Sigmoid colon (tissue), 7 donors: Measurements from ENCODE around the gene RANBP17. TPM values are rescaled to one million over a fixed set of nuclear protein-coding genes. Genes with fewer than 3 reads are reported as not detected.
A peak's percentile ranks its signal among the peaks of the same experiment; 100 is the strongest.

ENCODE experiments used
- DNase-seq: peaks from one replicate; pipeline ENCODE4 v3.0.0-alpha.2; 2019
- H3K27ac ChIP-seq, 4 donors: fragments of 200-600 bp; sonication (generic); one replicate each; pipeline ENCODE4 v1.5.1; 2016 to 2019; ENCODE audit warnings: mild to moderate bottlenecking in 1 of 4
- H3K27me3 ChIP-seq, 3 donors: fragments of 200-600 bp; sonication (generic); one replicate each; pipeline ENCODE4 v1.5.1; 2019; ENCODE audit warnings: mild to moderate bottlenecking in 1 of 3
- H3K36me3 ChIP-seq, 4 donors: fragments of 200-600 bp; sonication (generic); one replicate each; pipeline ENCODE4 v1.5.1; 2016 to 2019
- H3K4me1 ChIP-seq, 4 donors: fragments of 200-600 bp; sonication (generic); one replicate each; pipeline ENCODE4 v1.5.1; 2017 to 2019
- H3K4me3 ChIP-seq, 4 donors: fragments of 200-600 bp; sonication (generic); one replicate each; pipeline ENCODE4 v1.5.1; 2017 to 2019; ENCODE audit warnings: mild to moderate bottlenecking in 2 of 4, moderate library complexity in 1 of 4
- H3K9me3 ChIP-seq, 4 donors: fragments of 200-600 bp in 3 of 4; sonication (generic) in 3 of 4; one replicate each; pipeline versions ENCODE4 v1.5.1 to v1.6.1; 2013 to 2019
- CTCF ChIP-seq, 4 experiments: fragments of 450-650 bp in 3 of 4; fragments of 200-600 bp in 1 of 4; IDR thresholded peaks; one replicate each; pipeline ENCODE4 v1.5.1; 2016 to 2019; ENCODE audit warnings: antibody characterized with exemption in 4 of 4, mild to moderate bottlenecking in 3 of 4, moderate library complexity in 2 of 4
- EP300 ChIP-seq, 4 donors: sonication (generic); formaldehyde crosslinking; IDR thresholded peaks; one replicate each; pipeline ENCODE4 v1.6.1; 2017; ENCODE audit warnings: antibody characterized with exemption in 4 of 4
- POLR2A ChIP-seq, 2 donors: fragments of 450-650 bp; IDR thresholded peaks; one replicate each; pipeline ENCODE4 v1.6.1; 2016; ENCODE audit warnings: antibody characterized with exemption in 2 of 2, mild to moderate bottlenecking in 2 of 2, moderate library complexity in 2 of 2
- POLR2AphosphoS5 ChIP-seq, 4 donors: sonication (generic); formaldehyde crosslinking; IDR thresholded peaks; one replicate each; pipeline ENCODE4 v1.6.1; 2017; ENCODE audit warnings: antibody characterized with exemption in 4 of 4
- WGBS, 2 donors: extraction: QIAGEN DNeasy Blood & Tissue Kit; methylation state at CpG; one replicate each; pipeline ENCODE4 v1.1.7; 2013; 5-methylcytosine and 5-hydroxymethylcytosine counted together
- intact Hi-C: fragments of 100-400 bp; cut with DNase I; formaldehyde crosslinking; loops from one replicate; pipeline ENCODE4 v1.15.1; 2023
- polyA plus RNA-seq, 3 donors: library from polyadenylated mRNA; stranded (reverse); fragments of 200-250 nt; gene quantifications; one replicate each; pipeline ENCODE4 v1.2.3, GENCODE V29; 2013
- total RNA-seq, 4 donors: library from RNA; depleted of rRNA; stranded (reverse); fragments of >200 nt; gene quantifications; one replicate each; pipeline ENCODE4 v1.1.0, GENCODE V29; 2016
- donor health status: healthy with polysubstance abuse.
- donor health status: Bipolar disorder and iron deficiency.
- donor health status: healthy.

Gene RANBP17
- total and polyA plus RNA-seq, 7 donors, result 0.23 to 25.8 (median 11.4) TPM

DNA sequence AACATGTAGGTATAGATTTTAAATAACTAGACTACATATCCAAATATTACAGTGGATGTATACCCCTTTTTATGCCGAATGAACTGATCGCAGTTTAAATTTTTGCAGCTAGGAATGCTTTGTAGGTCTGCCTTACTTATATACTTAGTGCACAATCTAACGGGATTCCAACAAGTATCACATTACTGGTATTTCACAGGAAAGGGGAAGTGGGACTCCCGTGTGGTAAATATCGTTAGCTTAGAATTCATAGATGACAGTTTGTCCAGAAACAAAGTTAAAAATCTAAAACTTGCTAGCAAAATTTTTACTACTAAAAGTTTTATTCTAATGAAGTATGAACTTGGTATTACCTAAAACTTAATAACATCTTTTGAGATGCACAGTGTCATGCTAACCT lies 253.7 kb downstream of the RANBP17 start:
- H3K27me3 ChIP-seq, result no peaks in the 10 kb centered on the region
- no peaks in the 10 kb centered on the region for H3K36me3 ChIP-seq
- DNase-seq, result no peak
- no peak overlapping the region for H3K4me3 ChIP-seq
- intact Hi-C loops, result no loop called here
- TF ChIP-seq EP300 (IDR thresholded peaks at IDR 0.05) (no peak), POLR2A (IDR thresholded peaks at IDR 0.05) (no peak), POLR2AphosphoS5 (IDR thresholded peaks at IDR 0.05) (no peak), CTCF (IDR thresholded peaks at IDR 0.05) (no peak)
- no peak overlapping the region for H3K27ac ChIP-seq
- H3K4me1 ChIP-seq, result no peaks in the 10 kb centered on the region
- H3K9me3 ChIP-seq, result no peaks in the 10 kb centered on the region
- 82 to 93% methylated on average over 5 of the region's 5 CpGs for WGBS, 2 donors

DNA sequence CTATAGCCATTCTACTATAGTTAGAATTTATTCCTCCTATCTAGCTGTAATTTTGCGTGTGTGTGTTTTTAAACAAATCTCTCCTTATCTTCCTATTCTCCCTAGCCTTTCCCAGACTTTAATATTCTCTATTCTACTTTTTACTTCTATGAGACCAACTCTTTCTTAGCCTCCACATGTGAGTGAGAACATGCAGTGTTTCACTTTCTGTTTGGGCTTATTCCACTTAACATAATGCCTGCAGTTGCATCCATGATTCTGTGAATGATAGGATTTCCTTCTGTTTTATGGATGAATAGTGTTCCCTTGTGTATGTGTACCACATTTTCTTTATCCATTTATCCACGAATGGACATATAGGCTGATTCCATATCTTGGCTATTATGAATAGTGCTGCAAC lies 254.9 kb downstream of the RANBP17 start:
- 93 to 97% methylated on average over 2 of the region's 2 CpGs for WGBS, 2 donors
- Histone ChIP-seq H3K36me3 (no peaks in the 10 kb centered on the region), H3K27me3 (no peaks in the 10 kb centered on the region), H3K4me3 (no peak overlapping the region), H3K27ac (no peak overlapping the region), H3K4me1 (no peaks in the 10 kb centered on the region), H3K9me3 (no peaks in the 10 kb centered on the region)
- intact Hi-C loops, result no loop called here
- TF ChIP-seq EP300 (IDR thresholded peaks at IDR 0.05) (no peak), POLR2AphosphoS5 (IDR thresholded peaks at IDR 0.05) (no peak), POLR2A (IDR thresholded peaks at IDR 0.05) (no peak), CTCF (IDR thresholded peaks at IDR 0.05) (no peak)
- DNase-seq, result no peak

GRCh38 chr5:171120986-171121622 lies 259.3 kb downstream of the RANBP17 start:
- Histone ChIP-seq H3K27ac (no peak overlapping the region), H3K4me1 (no peaks in the 10 kb centered on the region), H3K27me3 (no peaks in the 10 kb centered on the region), H3K9me3 (no peaks in the 10 kb centered on the region), H3K36me3 (no peaks in the 10 kb centered on the region), H3K4me3 (no peak overlapping the region)
- 88 to 90% methylated on average over 15 of the region's 15 CpGs for WGBS, 2 donors
- TF ChIP-seq POLR2A (IDR thresholded peaks at IDR 0.05), result no peak
- no peak for TF ChIP-seq EP300 (IDR thresholded peaks at IDR 0.05)
- TF ChIP-seq POLR2AphosphoS5 (IDR thresholded peaks at IDR 0.05), result no peak
- no peak for TF ChIP-seq CTCF (IDR thresholded peaks at IDR 0.05)
- DNase-seq, result peak; percentile 33
- intact Hi-C loops, result no loop called here

GRCh38 chr5:171121638-171122037 lies 259.8 kb downstream of the RANBP17 start:
- TF ChIP-seq CTCF (IDR thresholded peaks at IDR 0.05) (no peak), EP300 (IDR thresholded peaks at IDR 0.05) (no peak), POLR2A (IDR thresholded peaks at IDR 0.05) (no peak), POLR2AphosphoS5 (IDR thresholded peaks at IDR 0.05) (no peak)
- no peak overlapping the region for H3K27ac ChIP-seq

GRCh38 chr5:171122372-171122771 lies 260.6 kb downstream of the RANBP17 start:
- intact Hi-C loops, result no loop called here

More at GRCh38 chr5:171121638-171122037, 259.8 kb downstream of the RANBP17 start:
- no peak for DNase-seq
- WGBS, 2 donors, result 91% methylated on average over 3 of the region's 3 CpGs
- no peaks in the 10 kb centered on the region for H3K9me3 ChIP-seq
- H3K27me3 ChIP-seq, result no peaks in the 10 kb centered on the region
- no peaks in the 10 kb centered on the region for H3K4me1 ChIP-seq
- H3K4me3 ChIP-seq, result no peak overlapping the region
- intact Hi-C loops, result no loop called here
- H3K36me3 ChIP-seq, result no peaks in the 10 kb centered on the region

More at GRCh38 chr5:171122372-171122771, 260.6 kb downstream of the RANBP17 start:
- WGBS, 2 donors, result 61 to 72% methylated on average over 2 of the region's 2 CpGs
- no peaks in the 10 kb centered on the region for H3K36me3 ChIP-seq
- H3K27me3 ChIP-seq, result no peaks in the 10 kb centered on the region
- no peak overlapping the region for H3K27ac ChIP-seq
- no peak for TF ChIP-seq EP300 (IDR thresholded peaks at IDR 0.05)
- TF ChIP-seq CTCF (IDR thresholded peaks at IDR 0.05), result no peak
- no peak for TF ChIP-seq POLR2AphosphoS5 (IDR thresholded peaks at IDR 0.05)
- TF ChIP-seq POLR2A (IDR thresholded peaks at IDR 0.05), result no peak
- H3K9me3 ChIP-seq, result no peaks in the 10 kb centered on the region
- DNase-seq, result no peak
- H3K4me1 ChIP-seq, result no peaks in the 10 kb centered on the region
- no peak overlapping the region for H3K4me3 ChIP-seq
